GM21529 (cell line): Measurements from ENCODE around the gene MATCAP1.
A peak's percentile ranks its signal among the peaks of the same experiment; 100 is the strongest.

ENCODE experiments used
- ATAC-seq: cut with Tn5 transposase; IDR thresholded peaks from one replicate; pipeline ENCODE4 v1.9.1; 2021; ENCODE audit not compliant: unreplicated experiment

The MATCAP1 gene

GRCh38 chr16:67183627-67184452 lies at the start of gene MATCAP1:
TSS of gene MATCAP1 (minus strand) at chr16:67183963. CDS start at chr16:67180610, 3,353 bp downstream.
- peak; percentile 91 for ATAC-seq

- no peak for ATAC-seq
Observed at GRCh38 chr16:67230809-67231660, 47.3 kb upstream of the MATCAP1 start.

DNA sequence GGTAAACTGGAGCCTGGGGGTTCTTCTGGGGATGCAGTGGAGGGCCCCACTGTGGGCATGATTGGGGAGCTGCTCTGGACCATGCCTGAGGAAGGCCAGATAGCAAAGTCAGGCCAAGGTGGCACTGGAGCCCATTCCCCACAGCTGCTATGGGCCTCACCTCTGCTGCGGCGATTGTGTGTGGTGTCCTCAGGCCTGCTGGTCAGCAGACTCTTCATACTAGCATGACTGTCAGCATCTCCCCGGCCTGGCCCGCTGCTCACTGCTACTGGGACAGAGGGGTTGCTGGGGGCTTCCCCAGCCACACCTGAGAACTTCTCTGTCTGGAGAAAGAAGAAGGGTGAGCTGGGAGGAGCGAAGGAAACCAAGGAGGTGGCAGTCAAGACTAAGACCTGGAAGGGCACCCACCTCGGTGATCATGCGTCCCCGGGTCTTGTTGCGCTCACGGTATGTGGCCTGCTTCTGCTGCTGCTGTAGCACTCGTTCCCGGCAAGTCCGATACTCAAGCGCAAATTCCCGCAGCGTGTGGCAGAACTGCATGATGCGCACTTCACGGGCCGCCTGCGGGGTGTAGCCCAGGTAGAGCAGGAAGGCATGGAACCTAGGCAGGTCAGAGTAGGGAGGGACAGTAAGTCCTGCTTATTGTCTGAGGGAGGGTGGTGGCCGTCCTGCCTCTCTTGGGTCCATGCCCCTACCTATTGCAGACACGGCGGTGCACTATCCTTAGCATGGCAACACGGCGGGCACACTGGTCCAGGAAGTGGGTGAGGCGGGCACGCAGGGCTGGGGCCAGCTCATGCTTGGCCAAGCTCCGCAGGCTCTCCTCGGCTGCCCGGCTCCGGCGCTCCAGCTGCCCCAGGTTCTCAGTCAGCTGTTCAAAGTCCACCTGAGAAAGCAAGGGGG lies 46.4 kb upstream of the MATCAP1 start:
- ATAC-seq = no peak

DNA sequence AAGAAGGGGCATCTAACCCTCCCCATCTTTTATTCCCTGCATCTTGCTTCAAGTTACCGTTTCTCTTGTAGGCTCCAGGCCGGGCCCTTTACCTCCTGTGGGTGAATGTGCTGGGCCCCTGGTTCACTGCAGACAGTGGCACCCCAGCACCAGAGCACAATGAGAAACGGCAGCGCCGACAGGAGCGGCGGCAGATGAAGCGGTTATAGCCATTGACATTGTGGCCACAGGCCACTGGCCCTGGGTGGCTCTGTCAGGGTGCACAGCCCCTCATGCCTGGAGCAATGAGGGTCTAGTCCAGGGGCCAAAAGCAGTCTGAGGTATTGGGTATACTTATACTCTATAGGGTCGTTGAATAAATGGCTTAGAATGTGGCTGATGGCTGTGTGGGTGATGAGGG lies 45.1 kb upstream of the MATCAP1 start:
- no peak for ATAC-seq

DNA sequence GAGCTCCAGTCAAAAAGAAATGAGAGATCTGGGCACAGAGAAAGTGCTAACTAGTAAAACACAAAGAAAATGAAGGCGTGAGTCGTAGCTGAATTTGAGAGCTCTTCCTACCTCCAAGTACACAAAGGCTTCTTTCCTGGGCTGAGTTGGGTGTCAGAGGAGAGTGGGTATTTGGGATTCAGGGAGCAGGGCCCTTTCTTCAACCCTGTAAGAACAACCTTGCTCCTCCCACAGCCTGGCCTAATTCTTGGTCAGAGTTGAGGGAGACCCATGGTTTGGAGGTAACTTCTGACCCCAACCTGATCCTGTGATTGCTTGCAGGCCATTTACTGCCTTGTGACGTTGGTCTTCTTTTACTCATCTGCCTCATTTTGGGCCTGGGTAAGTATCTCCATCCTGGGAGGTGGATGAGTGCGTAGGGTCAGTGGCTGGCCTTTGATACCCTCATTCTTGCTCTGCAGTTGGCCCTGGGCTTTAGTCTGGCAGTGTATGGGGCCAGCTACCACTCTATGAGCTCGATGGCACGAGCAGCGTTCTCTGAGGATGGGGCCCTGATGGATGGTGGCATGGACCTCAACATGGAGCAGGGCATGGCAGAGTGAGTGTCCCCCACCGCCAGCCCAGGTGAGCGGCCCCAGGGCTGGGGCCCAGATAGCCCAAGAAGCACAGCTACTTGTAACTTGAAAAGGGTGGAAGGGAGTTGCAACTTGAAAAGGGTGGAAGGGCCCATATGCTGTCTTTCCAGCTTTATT lies 44.4 kb upstream of the MATCAP1 start:
- no peak for ATAC-seq

DNA sequence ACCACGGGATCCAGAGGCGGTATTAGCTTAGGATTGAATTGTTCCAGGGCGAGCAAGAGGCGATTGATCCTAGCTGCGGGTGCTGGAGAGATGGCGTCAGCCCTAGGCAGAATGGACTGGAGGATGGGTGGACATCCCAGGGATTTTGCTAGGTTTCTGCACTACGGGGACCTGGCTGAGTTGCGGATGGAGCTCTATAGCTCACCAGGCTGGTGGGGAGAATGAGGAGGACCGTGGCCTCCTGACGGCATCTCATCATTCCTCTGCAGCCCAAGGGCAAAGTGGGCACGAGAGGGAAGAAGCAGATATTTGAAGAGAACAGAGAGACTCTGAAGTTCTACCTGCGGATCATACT lies 43.8 kb upstream of the MATCAP1 start:
- ATAC-seq = no peak

DNA sequence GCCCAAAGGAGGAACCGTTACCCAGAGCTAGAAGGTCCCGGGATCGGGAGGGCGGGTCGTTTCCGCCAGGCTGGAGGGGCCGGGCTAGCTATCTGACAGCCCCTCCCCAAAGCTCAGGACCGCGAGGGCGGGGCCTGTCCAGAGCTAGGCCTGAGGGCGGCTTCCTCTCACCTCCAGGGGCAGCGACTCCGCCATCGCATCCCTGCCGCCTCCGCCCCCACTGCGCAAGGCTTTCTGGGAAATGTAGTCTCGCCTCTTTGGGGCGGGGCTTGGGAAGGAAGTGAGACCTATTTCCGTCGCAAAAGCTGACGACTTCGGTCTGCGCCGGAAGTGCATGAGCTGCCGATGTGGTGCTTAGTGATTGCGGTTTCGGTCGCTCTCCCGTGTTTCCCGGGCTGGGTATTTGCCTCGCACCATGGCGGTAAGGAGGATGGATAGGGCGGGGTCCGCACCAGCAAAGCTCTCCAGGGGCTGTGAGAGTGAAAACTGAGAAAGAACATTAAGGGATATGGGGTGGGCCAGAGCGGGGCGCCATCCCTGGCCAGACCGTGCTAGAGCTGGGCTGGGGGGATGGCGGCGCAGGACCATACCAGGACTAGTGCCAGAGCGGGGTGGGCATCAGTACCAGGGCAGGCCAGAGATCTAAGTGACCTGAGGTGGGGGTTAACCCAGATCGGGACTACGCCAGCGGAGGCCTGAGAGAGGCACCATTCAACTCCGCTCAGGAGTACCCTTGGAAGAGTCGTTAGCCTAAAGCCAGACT lies 43.2 kb upstream of the MATCAP1 start, which contains the start of gene TMEM208:
TSS of gene TMEM208 (plus strand) at position 327 of the 763 bp plus-strand sequence. CDS start at position 416, 89 bp downstream.
- ATAC-seq = peak; percentile 92

GRCh38 chr16:67226295-67226803 lies 42.6 kb upstream of the MATCAP1 start:
- ATAC-seq = no peak

DNA sequence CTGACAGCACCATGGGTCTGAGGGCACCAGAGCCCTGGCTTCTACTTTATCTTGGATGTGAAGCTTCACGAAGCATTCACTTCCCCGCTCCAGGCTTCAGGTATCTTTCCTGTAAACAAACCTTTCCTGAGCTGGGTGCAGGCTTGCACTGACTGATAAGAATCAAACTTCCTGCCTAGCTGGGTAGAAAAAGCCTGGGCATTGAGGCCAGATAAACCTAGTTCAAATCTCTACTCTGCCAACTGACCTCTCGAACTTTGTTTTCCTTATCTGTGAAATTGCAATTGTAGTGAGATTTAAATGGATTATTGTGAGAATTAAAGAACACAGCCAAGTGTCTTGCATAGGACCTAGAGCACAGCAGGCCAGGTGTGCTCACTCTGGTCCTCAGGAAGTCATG lies 40.2 kb upstream of the MATCAP1 start:
- ATAC-seq = no peak

DNA sequence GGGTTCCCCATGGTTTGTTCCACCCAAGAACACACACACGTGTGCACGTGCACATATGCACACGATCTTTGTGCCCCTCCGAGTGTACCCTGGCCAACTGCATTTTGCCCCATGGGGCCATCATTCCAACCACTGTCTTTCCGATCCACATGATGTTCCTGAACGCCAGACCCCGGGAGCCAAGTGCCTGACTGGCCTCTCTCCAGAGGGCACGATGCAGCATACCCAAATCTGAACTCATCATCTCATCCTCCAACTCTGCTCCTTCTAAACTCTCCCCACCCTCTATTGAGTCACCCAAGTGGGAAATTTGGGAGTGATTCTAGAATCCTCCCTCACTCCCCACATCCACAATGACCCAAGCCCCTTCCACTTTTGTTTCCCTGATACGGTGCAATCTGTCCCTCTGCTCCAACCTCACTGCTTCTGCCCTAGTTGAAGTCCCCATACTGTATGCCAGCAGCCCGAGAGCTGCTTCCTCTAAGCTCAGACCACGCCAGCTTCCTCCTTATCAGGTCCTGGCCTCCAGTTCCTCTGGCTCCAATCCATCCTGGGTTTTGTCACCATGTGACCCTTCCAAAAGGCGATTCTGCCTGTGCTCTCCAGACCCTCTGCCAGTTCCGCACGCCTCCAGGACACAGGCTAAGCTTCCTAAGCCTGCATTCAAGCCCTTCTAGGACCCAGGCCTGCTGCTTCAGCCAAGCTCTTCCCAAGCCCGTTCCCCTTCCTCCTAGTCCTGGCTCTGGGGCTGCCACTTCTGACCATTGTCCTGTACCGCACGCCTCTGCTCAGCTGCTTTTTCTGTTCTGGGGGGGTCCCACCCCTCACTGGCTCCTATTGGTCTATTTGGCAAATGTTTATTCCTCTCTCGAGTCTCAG lies 33.1 kb upstream of the MATCAP1 start:
- ATAC-seq = no peak

DNA sequence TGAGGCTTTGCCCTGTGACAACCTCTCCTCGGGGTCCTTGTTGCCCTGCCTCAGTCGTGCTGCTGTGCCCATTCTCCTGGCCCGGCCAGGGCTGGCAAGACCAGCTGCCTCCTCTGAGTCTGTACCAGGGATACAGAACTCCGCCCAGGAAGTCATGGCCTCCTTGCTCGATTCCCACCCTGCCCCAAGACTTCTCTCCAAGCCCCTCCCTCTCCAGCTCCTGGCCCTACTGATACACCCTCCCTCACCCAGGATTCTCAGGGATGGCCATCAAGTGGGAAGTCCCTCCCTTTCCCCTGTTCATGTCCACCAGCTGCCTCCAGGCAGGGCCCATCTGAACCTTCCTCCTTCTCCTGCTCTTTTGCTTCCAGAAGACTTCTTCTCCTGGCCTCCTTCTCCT lies 31.9 kb upstream of the MATCAP1 start:
- no peak for ATAC-seq

DNA sequence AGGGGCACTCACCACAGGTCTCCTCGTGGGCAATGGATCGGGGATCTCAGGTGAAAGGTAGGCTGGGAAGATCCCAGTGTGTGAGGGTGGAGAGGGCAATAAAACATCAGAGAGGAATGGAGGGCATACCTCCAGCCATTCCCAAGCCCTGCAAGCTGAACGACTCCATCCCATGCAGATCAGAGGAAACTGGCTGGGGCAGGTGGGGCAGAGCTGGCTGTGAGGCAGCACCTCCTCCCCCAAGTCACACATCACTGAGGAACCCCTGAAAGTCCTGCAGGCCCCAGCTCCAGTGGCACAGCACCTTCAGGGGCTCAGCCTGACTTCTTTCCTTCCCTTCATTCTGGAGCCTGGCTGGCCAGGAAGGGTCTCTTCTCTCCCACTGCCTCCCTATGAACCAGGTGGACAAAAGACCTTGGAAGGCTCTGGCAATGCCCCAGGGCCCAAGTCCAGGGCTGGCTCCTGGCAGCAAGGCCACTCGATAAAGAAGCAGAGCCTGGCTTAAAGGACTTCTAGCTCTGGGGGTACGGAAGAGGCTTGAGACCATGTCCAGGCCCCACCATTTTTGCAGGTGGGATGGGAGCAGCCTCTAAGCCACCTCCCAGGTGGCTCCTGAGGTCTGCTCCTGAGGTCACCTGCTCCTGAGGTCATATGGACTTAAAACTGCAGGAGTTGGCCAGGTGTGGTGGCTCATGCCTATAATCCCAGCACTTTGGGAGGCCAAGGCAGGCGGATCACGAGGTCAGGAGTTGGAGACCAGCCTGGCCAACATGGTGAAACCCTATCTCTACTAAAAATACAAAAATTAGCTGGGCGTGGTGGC lies 29.6 kb upstream of the MATCAP1 start:
- ATAC-seq = no peak

- ATAC-seq = no peak
Observed at GRCh38 chr16:67212766-67213165, 29.0 kb upstream of the MATCAP1 start.

GRCh38 chr16:67211674-67212073 lies 27.9 kb upstream of the MATCAP1 start:
- no peak for ATAC-seq

- ATAC-seq = no peak
Observed at GRCh38 chr16:67210069-67210937, 26.5 kb upstream of the MATCAP1 start.

GRCh38 chr16:67209565-67209964 lies 25.8 kb upstream of the MATCAP1 start:
- no peak for ATAC-seq
